Nephron (organoid): ENCODE results near the gene OSBPL5.

Source experiments
- H3K27ac Mint-ChIP-seq, 3 experiments: 2 replicates each; pipeline ENCODE4 v1.8.0; 2020; ENCODE audit warnings: mixed read lengths in 3 of 3, mild to moderate bottlenecking in 2 of 3, moderate library complexity in 1 of 3
- H3K27me3 Mint-ChIP-seq: 2 replicates; pipeline ENCODE4 v1.8.0; 2021; ENCODE audit warnings: low read depth, mild to moderate bottlenecking, moderate library complexity, mixed read lengths
- H3K36me3 Mint-ChIP-seq: 2 replicates; pipeline ENCODE4 v1.8.0; 2020; ENCODE audit warnings: low read depth, mixed read lengths
- H3K4me1 Mint-ChIP-seq: 2 replicates; pipeline ENCODE4 v1.8.0; 2020; ENCODE audit warnings: mixed read lengths
- H3K4me3 Mint-ChIP-seq, 3 experiments: 2 replicates each; pipeline ENCODE4 v1.8.0; 2020; ENCODE audit warnings: mild to moderate bottlenecking in 3 of 3, mixed read lengths in 3 of 3, moderate library complexity in 2 of 3
- H3K9me3 Mint-ChIP-seq: 2 replicates; pipeline ENCODE4 v1.8.0; 2020; ENCODE audit warnings: mixed read lengths
- TF ChIP-seq, protein P1 (sequence below), 3 experiments: fragments of 200-600 bp; sonication (generic); IDR thresholded peaks; one replicate each; pipeline ENCODE4 v1.5.0; 2021; ENCODE audit warnings: antibody characterized with exemption in 3 of 3; ENCODE audit not compliant: unreplicated experiment in 3 of 3

Gene OSBPL5

DNA sequence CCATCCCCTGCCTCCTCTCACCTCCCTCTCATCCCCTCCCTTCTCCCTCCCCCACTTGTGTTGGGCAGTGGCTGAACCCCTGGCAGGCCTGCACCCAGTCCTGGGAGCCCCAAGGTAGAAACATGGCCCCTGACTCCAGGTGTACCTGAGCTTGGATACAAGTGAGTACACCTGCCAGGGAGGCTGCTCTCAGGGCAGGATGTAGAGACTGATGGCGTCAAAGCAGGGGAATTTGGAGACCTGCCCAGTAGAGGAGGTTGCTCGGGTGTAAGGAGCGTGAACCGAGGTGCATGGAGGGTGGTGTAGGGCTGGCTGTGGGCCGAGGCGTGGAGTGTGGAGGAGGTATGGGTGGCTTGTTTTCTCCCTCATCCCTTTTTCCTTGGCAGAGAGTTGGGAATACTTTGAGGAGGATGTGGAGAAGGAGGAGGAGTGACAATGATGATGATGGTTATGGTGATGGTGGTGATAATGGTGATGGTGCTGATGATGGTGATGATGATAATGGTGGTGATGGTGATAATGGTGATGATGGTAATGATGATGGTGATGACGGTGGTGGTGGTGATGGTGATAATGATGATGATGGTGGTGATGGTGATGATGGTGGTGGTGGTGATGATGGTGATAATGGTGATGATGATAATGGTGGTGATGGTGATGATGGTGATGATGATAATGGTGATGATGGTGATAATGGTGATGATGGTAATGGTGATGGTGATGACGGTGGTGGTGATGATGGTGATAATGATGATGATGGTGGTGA, 41.2 kb upstream of the OSBPL5 start:
- TF ChIP-seq, protein P1, sequence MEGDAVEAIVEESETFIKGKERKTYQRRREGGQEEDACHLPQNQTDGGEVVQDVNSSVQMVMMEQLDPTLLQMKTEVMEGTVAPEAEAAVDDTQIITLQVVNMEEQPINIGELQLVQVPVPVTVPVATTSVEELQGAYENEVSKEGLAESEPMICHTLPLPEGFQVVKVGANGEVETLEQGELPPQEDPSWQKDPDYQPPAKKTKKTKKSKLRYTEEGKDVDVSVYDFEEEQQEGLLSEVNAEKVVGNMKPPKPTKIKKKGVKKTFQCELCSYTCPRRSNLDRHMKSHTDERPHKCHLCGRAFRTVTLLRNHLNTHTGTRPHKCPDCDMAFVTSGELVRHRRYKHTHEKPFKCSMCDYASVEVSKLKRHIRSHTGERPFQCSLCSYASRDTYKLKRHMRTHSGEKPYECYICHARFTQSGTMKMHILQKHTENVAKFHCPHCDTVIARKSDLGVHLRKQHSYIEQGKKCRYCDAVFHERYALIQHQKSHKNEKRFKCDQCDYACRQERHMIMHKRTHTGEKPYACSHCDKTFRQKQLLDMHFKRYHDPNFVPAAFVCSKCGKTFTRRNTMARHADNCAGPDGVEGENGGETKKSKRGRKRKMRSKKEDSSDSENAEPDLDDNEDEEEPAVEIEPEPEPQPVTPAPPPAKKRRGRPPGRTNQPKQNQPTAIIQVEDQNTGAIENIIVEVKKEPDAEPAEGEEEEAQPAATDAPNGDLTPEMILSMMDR (IDR thresholded peaks at IDR 0.05; ENCODE audit: unreplicated experiment in 3 of 3), result no peak

GRCh38 chr11:3205261-3206155, 40.4 kb upstream of the OSBPL5 start:
- Mint-ChIP-seq H3K4me1 (peaks cover 7% of the 10 kb centered on the region), H3K4me3 (no peak overlapping the region), H3K9me3 (no peaks in the 10 kb centered on the region), H3K27ac (no peak overlapping the region), H3K36me3 (no peaks in the 10 kb centered on the region), H3K27me3 (peaks cover 48% of the 10 kb centered on the region)
- TF ChIP-seq, protein P1 (IDR thresholded peaks at IDR 0.05; ENCODE audit: unreplicated experiment in 3 of 3), result no peak

More for the DNA sequence above, 41.2 kb upstream of the OSBPL5 start:
- H3K4me1 Mint-ChIP-seq, result peaks cover 7% of the 10 kb centered on the region
- H3K27me3 Mint-ChIP-seq, result peaks cover 47% of the 10 kb centered on the region
- peaks cover under 1% of the 10 kb centered on the region for H3K9me3 Mint-ChIP-seq
- no peak overlapping the region for H3K4me3 Mint-ChIP-seq
- no peaks in the 10 kb centered on the region for H3K36me3 Mint-ChIP-seq
- H3K27ac Mint-ChIP-seq, result no peak overlapping the region

DNA sequence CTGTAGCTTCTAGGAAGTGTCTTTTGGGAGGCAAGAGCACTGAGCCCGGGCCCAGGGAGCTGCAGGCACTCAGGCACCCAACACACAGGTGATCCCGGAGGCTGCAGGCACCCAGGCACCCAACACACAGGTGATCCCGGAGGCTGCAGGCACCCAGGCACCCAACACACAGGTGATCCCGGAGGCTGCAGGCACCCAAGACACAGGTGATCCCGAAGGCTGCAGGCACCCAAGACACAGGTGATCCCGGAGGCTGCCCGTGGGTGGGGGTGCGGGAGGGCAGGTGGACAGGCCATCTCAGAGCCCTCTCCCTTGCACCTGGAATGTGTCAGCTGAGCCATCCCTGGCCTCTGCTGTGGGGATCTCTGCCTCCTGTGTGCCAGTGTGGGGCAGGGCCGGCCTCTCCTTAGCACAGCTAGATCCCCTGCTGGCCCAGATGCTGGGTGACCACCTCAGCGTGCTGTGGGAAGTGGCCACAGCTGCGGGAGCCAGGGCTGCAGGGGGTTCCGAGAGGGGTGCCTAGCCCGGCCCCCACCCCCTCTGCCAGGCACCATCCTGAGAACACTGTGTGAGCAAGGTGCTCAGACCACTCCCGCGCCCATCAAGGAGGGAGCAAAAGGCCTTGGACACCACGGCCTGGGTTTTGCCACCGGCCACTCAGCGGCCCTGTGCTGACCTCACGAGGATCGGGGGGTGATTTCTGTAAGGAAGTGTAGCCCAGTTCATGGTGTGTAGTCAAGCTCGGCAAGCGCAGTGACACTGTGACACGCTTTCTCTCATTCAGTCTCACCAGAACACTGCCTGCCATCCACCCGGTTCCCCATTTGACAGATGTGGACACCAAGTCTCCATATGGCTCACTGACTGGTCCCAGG, 39.3 kb upstream of the OSBPL5 start:
- Mint-ChIP-seq H3K9me3 (no peaks in the 10 kb centered on the region), H3K36me3 (no peaks in the 10 kb centered on the region), H3K4me1 (peaks cover 7% of the 10 kb centered on the region), H3K27ac (no peak overlapping the region), H3K4me3 (no peak overlapping the region), H3K27me3 (peaks cover 55% of the 10 kb centered on the region)
- TF ChIP-seq, protein P1 (IDR thresholded peaks at IDR 0.05; ENCODE audit: unreplicated experiment in 3 of 3), result no peak

- Mint-ChIP-seq H3K27ac (no peak overlapping the region), H3K9me3 (no peaks in the 10 kb centered on the region), H3K36me3 (no peaks in the 10 kb centered on the region), H3K27me3 (peaks cover 57% of the 10 kb centered on the region), H3K4me1 (peaks cover 7% of the 10 kb centered on the region), H3K4me3 (no peak overlapping the region)
- TF ChIP-seq, protein P1 (IDR thresholded peaks at IDR 0.05; ENCODE audit: unreplicated experiment in 3 of 3), result no peak
Measured at GRCh38 chr11:3203221-3204043, 38.3 kb upstream of the OSBPL5 start.

GRCh38 chr11:3202759-3203158, 37.6 kb upstream of the OSBPL5 start:
- Mint-ChIP-seq H3K27ac (no peak overlapping the region), H3K27me3 (peaks cover 53% of the 10 kb centered on the region), H3K4me1 (peaks cover 7% of the 10 kb centered on the region), H3K9me3 (no peaks in the 10 kb centered on the region), H3K36me3 (no peaks in the 10 kb centered on the region), H3K4me3 (no peak overlapping the region)
- TF ChIP-seq, protein P1 (IDR thresholded peaks at IDR 0.05; ENCODE audit: unreplicated experiment in 3 of 3), result no peak
